Fibroblast of skin of left quadriceps (primary cell): Measurements from ENCODE around the gene ADAMTSL1.
A peak's percentile ranks its signal among the peaks of the same experiment; 100 is the strongest.

Experiments used
- DNase-seq, 2 experiments: peaks; one replicate each; pipeline ENCODE4 v3.0.0-alpha.2; 2013; ENCODE audit warnings: low read depth in 2 of 2

The ADAMTSL1 gene

DNA sequence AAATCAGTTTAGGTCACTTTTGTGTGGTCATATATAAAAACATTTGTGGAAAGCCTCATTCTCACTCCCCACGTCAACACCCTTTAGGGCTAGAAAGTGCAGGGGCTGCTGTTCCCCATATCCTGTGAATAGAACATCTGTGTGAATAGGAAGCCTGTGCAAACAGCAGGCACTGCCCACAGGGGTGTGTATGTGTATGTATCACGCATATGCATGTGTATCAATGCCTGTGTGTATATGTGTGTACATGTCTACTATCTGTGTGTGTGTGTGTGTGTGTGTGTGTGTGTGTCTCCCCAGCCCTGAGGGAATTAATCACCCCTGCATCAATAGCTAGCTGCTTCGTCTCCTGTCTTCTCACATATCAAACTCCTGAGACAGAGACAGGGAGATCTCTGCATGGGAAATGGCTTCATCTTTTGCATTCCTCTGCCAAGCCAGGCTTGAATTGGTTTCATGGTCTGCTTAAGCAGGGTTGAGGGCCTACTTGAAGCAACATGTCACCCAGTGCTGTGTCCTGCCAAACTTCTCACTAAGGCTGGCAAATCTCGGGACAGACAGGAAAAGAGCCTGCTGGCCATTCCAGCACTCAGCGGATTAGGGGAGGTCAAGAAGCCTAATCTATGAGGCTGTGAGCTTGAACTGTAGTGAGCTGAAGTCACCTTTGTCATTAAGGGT is 265.8 kb downstream of the ADAMTSL1 start:
- no peak for DNase-seq

DNA sequence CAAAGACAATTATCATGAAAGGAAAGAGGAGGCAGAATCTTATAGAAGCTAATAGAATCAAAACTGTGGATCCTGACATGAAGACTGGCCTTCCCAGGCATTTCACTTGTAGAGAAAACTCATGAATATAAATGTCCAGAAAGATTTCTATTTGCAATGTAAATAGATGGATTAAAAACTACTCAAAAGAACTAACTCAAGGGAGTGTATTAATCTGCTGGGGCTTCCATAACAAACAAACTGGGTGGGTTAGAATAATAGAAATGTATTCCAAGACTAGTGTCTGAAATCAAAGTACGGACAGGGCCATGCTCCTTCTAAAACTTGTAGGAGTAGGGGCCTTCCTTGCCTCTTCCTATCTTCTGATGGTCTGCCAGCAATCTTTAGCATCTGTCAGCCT is 267.4 kb downstream of the ADAMTSL1 start:
- DNase-seq, result no peak

GRCh38 chr9:18741945-18742344 is 268.0 kb downstream of the ADAMTSL1 start:
- peak; percentile 70 to 74 for DNase-seq

GRCh38 chr9:18743421-18743820 is 269.5 kb downstream of the ADAMTSL1 start:
- no peak for DNase-seq

GRCh38 chr9:18743971-18744370 is 270.0 kb downstream of the ADAMTSL1 start:
- DNase-seq, result peak; percentile 46

- DNase-seq, result no peak
Measured at GRCh38 chr9:18745710-18746109, 271.8 kb downstream of the ADAMTSL1 start.

- DNase-seq, result no peak
Measured at GRCh38 chr9:18746631-18747030, 272.7 kb downstream of the ADAMTSL1 start.

DNA sequence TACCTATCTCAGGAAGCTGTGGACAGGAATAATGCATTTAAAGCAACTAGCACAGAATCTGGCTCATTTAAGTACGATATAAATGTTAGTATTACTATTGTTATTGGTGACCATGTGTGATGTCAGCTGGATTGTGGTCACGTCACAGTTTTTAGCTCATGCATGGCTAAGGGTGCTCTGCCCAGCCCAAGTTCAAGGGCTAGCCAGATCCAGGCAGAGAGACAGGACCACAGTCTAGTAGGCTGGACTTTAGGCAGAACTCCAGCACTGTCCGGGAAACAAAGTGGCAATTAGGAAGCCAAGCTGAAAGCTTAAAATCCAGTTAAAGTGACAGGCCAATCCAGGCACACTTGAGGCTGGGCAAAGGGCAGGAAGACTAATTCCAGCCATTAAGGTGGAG is 273.6 kb downstream of the ADAMTSL1 start:
- DNase-seq, result no peak

GRCh38 chr9:18748251-18748701 is 274.3 kb downstream of the ADAMTSL1 start:
- DNase-seq, result no peak

GRCh38 chr9:18749711-18750110 is 275.8 kb downstream of the ADAMTSL1 start:
- DNase-seq, result no peak

- DNase-seq, result no peak
Measured at GRCh38 chr9:18753904-18754303, 280.0 kb downstream of the ADAMTSL1 start.

- no peak for DNase-seq
Measured at GRCh38 chr9:18754537-18754936, 280.6 kb downstream of the ADAMTSL1 start.

DNA sequence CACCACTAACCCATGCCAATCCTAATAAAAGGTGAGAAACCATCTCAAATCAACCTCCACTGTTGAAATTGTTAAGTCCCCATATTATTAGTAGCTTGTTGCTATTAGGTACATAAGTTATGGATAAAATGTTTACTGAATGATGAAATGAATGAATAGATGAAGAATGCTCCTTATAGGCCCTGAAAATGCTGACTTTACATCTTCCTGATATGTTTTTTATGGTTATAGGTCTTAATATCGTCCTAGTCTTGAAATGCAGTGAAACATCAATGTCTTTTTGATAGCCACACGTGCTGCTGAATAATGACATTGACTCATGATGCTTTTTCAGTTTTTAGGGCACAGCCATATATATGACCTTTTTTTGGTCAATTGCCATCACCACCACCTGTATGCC is 281.3 kb downstream of the ADAMTSL1 start:
- no peak for DNase-seq

DNA sequence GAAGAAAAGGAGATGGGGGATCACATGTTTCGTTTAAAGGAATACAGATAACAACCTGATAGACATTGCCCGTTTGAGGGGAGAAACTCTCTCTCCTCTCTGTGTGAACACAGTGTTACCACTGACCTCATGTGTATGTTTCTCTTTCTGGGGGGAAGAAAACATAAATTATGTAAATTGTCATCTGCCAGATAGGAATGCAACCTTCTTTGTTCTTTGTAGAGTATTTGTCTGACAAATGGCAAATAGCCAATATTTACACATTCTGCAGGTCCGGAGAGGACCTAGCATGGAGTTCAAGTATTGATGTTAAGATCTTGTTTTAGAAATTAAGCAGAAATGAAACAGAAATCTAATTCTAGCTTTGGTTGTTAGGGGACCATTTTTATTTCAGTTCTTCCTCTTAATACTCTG is 282.8 kb downstream of the ADAMTSL1 start:
- no peak for DNase-seq

DNA sequence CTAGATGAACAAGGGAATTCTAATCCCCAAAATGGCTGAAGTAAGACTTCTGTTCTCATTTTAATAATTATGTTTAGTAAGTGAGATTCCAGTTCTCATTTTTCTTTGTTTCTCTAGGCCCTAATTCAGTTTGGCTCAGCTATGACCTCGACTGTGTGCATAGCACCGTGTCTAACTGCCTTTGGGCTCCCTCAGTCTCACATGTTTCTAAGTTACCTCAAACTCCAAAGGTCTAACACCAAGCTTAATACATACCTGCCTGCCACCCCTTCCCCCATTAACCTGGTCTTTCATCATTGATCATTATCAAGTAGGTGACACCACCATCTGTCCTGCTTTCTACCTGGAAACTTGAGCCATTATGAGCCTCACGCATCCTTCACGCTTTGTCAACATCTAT is 285.9 kb downstream of the ADAMTSL1 start:
- no peak for DNase-seq

GRCh38 chr9:18761742-18762300 is 287.9 kb downstream of the ADAMTSL1 start:
- DNase-seq, result no peak

DNA sequence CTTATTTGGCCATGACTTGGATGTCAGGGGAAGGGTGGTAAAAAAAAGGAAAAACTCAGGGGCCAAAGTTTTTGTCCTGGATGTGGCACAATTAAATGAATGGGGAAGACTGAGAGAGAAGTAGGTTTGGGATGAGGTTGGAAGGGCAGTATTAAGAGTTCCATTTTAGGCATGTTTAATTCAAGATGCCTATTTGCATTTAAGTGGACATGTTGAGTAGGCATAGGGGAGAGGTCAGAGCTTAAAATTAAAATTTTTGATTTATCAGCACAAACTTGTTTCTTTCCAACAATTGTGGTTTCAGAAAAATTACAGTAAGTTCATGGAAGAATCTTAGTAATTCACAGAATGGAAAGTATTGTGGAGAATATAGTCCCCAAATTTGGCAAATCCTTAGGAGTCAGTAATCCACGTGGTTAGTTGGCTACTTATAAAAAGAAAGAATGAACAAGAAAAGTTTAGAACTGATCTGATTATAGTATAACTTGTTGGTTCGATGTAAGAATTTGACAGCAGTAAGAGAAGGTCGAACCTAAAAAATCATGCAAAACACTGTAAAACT is 293.1 kb downstream of the ADAMTSL1 start:
- DNase-seq, result no peak

DNA sequence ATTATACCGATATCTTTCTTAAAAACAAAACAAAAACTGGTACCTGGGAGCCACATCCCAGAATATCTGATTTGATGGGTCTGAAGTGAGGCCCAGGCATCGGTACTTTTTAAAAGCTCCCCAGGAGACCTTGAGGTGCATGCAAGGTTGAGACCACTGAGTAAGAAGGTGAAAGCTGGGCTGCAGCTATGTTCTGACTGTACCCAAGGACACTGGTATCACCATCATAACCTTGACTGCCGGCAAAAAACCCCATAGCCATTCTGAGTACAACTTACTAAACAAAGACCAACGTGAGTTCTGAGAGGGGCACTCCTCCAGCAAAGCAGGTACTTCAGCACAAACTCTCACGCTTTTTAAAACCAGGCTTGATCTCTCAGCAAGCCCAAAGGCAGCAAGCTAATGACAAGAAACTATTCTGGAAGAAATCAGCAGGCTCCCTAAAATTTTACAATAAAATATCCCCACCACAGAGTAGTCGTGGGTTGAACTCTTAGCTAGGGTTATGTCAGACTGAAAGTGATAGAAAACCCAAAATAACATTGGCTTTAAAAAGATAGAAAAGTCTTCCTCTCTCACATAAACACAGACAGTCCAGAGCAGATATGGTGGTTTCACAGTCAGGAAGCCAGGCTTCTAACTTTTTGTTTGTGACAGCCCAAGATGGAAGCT is 295.1 kb downstream of the ADAMTSL1 start:
- no peak for DNase-seq

DNA sequence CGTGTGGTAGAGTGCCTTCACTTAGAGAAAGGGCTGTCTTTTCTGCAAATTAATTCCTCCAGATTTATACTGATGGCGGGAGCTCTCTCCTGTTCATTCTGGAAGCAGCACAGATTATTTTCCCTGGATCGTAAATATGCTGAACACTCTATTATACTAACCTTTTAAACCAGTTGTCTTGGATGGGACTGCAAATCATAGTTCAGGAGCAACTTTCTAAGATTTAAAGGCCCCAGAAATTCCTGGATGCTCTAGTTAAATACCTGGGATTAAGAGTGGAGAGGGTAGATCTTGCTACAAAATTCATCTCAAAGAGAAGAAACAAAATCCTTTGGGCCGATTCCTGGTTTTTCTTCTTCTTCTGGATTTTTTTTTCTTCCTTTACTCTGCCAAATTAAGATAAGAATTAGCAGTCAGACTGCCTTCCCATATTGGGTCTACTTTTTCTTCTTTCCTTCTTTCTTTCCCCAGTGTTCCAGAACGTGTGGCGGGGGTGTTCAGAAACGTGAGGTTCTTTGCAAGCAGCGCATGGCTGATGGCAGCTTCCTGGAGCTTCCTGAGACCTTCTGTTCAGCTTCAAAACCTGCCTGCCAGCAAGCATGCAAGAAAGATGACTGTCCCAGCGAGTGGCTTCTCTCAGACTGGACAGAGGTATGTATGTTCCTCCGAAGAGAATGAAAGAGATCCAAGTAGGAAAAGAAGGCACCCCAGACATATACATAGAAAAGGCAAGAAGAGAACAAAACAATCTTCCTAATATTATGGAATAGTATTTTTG is 296.4 kb downstream of the ADAMTSL1 start:
- no peak for DNase-seq

DNA sequence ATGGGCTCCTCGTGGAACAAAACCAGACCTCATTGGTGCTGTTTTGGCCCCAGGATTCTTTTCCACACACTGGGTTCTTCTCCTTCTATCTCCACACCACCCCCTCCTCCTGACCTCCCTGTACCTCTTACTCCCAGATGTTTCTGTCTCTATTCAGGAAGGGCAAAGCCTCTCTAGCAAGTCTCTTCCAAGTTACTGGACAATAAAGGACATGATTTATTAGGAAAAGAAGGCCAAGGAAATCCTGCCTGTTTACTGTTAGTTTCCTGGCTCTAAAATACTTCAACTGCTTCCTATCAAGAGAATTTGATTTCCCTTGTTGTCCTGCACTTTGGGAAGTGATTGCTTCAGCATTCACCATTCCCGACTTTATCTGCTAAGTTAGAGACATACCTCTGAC is 297.1 kb downstream of the ADAMTSL1 start:
- no peak for DNase-seq

- DNase-seq, result no peak
Measured at GRCh38 chr9:18771763-18772162, 297.8 kb downstream of the ADAMTSL1 start.

DNA sequence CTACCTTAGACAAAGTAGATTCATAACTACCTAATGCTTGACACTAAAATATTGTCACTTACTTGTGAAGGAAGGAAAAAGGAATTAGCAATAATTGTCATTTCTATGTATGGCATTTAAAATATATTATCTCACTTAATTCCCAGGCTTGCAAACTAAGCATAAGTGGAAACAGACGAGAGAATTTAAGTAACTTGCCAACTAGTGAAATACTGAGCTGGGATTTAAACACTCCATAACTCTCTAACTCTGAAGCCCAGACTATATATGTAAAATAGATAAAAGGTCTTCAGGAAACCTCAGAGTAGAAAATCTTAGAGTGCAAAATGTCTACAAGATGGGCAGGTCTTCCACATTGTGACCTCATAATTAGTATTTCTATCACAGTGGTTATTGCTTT is 301.3 kb downstream of the ADAMTSL1 start:
- no peak for DNase-seq
